OCI-M2 (cell line): ENCODE results near the gene TMEM175.
"Not testable (repeated sequence)": the region's sequence is repeated elsewhere in the genome, so short reads cannot be mapped to it uniquely, and the experiment has no call there.

ENCODE experiments used
- DNase-seq: peaks from one replicate; lab custom pipeline; 2025; ENCODE audit not compliant: unreplicated experiment; lab: John Stamatoyannopoulos, UW

The TMEM175 gene

DNA sequence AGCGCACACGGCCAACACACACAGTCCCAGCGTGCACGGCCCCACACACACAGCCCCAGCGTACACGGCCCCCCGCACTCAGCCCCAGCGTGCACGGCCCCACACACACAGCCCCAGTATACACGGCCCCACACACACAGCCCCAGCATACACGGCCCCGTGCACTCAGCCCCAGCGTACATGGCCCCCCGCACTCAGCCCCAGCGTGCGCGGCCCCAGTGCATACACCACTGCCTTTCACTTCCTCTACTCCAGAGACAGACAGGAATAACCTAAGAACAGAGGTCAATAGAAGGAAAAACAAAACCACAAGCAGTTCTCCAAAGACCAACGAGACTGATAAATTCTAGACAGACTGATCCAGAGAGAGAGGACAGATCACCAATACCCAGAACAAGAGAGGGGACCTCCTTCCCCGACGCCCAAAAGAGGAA is 17.2 kb upstream of the TMEM175 start:
- DNase-seq, result no peak

DNA sequence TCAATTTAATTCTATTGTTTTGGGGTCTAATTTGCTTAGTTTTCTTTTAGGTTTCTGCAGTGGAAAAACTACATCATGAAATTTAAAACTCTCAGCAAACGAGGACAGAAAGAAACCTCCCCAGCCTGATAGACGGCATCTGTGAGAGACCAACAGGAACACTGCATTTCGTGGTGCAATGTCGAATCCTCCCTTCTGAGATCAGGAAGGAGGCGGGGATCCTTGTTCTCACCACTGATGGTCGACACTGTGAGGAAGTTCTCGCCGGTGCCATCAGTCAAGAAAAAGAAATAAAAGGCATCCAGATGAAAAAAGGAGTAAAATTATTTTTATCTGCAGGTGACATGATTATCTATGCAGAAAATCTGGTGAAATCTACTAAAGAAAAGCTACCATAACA is 16.7 kb upstream of the TMEM175 start:
- DNase-seq, result no peak

GRCh38 chr4:917466-917865 is 14.8 kb upstream of the TMEM175 start:
- DNase-seq, result no peak

- no peak for DNase-seq
Measured at GRCh38 chr4:917992-918391, 14.3 kb upstream of the TMEM175 start.

DNA sequence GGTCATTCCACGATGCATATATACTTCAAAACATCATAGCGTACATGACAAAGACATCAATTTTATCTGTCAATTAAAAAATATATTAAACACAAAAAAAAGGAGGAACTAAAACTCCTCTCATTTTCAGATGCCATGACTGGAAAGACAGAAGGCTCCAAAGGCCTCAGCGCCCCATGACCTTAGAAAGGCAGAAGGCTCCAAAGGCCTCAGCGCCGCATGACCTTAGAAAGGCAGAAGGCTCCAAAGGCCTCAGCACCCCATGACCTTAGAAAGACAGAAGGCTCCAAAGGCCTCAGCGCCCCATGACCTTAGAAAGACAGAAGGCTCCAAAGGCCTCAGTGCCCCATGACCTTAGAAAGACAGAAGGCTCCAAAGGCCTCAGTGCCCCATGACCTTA is 13.7 kb upstream of the TMEM175 start:
- DNase-seq, result not testable (repeated sequence)

DNA sequence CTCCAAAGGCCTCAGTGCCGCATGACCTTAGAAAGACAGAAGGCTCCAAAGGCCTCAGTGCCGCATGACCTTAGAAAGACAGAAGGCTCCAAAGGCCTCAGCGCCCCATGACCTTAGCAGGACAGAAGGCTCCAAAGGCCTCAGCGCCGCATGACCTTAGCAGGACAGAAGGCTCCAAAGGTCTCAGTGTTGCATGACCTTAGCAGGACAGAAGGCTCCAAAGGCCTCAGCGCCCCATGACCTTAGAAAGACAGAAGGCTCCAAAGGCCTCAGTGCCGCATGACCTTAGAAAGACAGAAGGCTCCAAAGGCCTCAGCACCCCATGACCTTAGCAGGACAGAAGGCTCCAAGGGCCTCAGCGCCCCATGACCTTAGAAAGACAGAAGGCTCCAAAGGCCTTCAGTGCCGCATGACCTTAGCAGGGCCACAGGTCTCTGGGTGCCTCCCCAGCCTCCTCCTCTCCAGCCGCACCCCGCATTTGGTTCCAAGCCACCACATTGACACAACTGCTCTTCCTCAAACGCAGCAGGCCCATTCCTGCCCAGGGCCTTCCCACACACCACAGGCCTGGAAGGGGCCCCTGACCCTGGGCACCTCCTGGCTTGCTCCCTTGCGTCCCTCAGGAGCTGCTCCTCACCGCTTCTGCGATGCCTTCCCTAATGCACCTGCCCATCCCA is 13.1 kb upstream of the TMEM175 start:
- DNase-seq, result not testable (repeated sequence)

DNA sequence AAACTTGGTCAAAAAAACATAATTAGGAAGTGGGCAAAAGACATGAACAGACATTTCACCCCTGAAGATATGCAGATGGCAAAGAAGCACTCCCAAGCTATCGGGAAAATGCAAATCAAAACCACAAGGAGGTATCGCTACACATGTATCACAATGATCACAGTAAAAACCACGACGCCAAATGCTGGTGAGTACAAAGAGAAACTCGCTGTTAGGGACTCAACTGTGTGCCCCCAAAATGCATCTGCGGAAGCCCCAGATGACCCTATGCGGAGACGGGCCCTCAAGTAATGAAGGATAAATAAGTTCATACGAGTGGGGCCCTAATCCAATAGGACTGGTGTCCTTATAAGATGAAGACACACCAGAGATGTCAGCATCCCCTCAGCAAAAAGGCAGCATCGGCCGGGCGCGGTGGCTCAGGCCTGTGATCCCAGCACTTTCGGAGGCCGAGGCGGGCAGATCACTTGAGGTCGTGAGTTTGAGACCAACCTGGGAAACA is 10.4 kb upstream of the TMEM175 start:
- DNase-seq, result no peak

- no peak for DNase-seq
Measured at GRCh38 chr4:924107-925096, 7.9 kb upstream of the TMEM175 start.

- DNase-seq, result no peak
Measured at GRCh38 chr4:925171-925570, 7.1 kb upstream of the TMEM175 start.

GRCh38 chr4:925771-926500 is 6.3 kb upstream of the TMEM175 start:
- DNase-seq, result no peak

GRCh38 chr4:926538-926937 is 5.7 kb upstream of the TMEM175 start:
- DNase-seq, result no peak

- DNase-seq, result not testable (repeated sequence)
Measured at GRCh38 chr4:927566-927965, 4.7 kb upstream of the TMEM175 start.

- no peak for DNase-seq
Measured at GRCh38 chr4:929096-929765, 3.0 kb upstream of the TMEM175 start.

- DNase-seq, result no peak
Measured at GRCh38 chr4:930028-930551, 2.2 kb upstream of the TMEM175 start.

GRCh38 chr4:930827-931193 is 1.4 kb upstream of the TMEM175 start:
- DNase-seq, result no peak

- DNase-seq, result no peak
Measured at GRCh38 chr4:931194-931959, 883 bp upstream of the TMEM175 start.

DNA sequence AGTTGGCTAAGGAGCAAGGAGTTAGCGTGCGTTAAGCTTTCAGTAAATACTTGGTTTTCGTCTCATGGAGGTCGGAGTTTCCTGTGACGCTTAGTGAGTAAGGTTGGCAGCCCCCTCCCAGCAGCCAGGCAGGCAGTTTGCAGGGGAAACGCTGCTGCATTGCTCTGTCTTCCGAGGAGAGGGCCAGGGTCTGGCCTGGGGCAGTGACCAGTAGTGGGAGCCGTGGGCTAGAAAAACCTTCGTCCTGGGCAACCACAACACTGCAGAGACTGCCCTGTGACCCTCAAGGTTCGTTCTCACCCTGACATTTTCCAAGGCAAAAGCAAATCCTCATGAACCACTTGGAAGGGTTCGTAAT is 432 bp downstream of the TMEM175 start:
- no peak for DNase-seq

GRCh38 chr4:939508-939907 is 7.2 kb downstream of the TMEM175 start:
- not testable (repeated sequence) for DNase-seq

GRCh38 chr4:945274-946102 is 13.2 kb downstream of the TMEM175 start:
- no peak for DNase-seq
